Measurements from ENCODE around the gene NOX3. TPM values are rescaled to one million over a fixed set of nuclear protein-coding genes. Genes with fewer than 3 reads are reported as not detected.

The NOX3 gene
- total and polyA plus RNA-seq, 2 of the 8 experiments (the other 6 are each of a cell fraction or from before 2014, with no cell fraction given) = not detected

- Histone ChIP-seq H2BK5ac (ENCODE audit: low read depth, low read length) (no peak overlapping the region), H3K27ac (ENCODE audit: low read depth, low read length) (no peak overlapping the region), H4K91ac (replicated peaks; ENCODE audit: insufficient read length, low read length) (no peak overlapping the region), H3K9me3 (ENCODE audit: insufficient read depth in 2 of 2, low read depth in 1 of 2, low read length in 1 of 2) (no peaks in the 10 kb centered on the region), H4K20me1 (replicated peaks in 1 of 2; ENCODE audit: control insufficient read depth in 1 of 2, insufficient read depth in 2 of 2, low read length in 2 of 2) (no peaks in the 10 kb centered on the region), H3K9ac (replicated peaks in 1 of 4; ENCODE audit: extremely low read depth in 1 of 4, low read depth in 3 of 4, low read length in 3 of 4) (no peak overlapping the region), H3K36me3 (ENCODE audit: control insufficient read depth in 2 of 4, insufficient read depth in 4 of 4, low read length in 3 of 4) (no peaks in the 10 kb centered on the region), H3K4me2 (ENCODE audit: insufficient read depth in 1 of 2, low read depth in 2 of 2, low read length in 2 of 2) (no peak overlapping the region), H3K4ac (replicated peaks; ENCODE audit: insufficient read length, low read depth, low read length) (no peak overlapping the region), H2BK120ac (replicated peaks; ENCODE audit: low read depth, low read length) (no peak overlapping the region), H3K14ac (ENCODE audit: insufficient read length) (no peak overlapping the region), H3K18ac (ENCODE audit: extremely low read depth, low read length) (no peak overlapping the region), H3K4me1 (replicated peaks in 1 of 4; ENCODE audit: control insufficient read depth in 3 of 4, insufficient read depth in 4 of 4, low read length in 3 of 4) (no peaks in the 10 kb centered on the region), H2BK12ac (ENCODE audit: low read depth, low read length) (no peak overlapping the region), H4K8ac (ENCODE audit: extremely low read depth, insufficient read depth, low read length) (no peak overlapping the region; the same call in 1 of the 2 replicates), H3K56ac (replicated peaks; ENCODE audit: insufficient read length, low read depth, low read length) (no peak overlapping the region), H2AFZ (ENCODE audit: low read length) (0 out of 2 replicates have a peak overlapping the region, but pooled peaks have one; percentile 38), H3K23ac (ENCODE audit: insufficient read length) (no peak overlapping the region), H3K79me2 (ENCODE audit: control insufficient read depth in 1 of 2, insufficient read depth in 2 of 2, low read length in 2 of 2) (no peaks in the 10 kb centered on the region), H3K79me1 (ENCODE audit: low read depth, low read length) (no peaks in the 10 kb centered on the region), H2BK15ac (ENCODE audit: low read length) (no peak overlapping the region), H2BK20ac (ENCODE audit: low read length) (no peak overlapping the region), H3K27me3 (replicated peaks in 1 of 4; ENCODE audit: control insufficient read depth in 3 of 4, extremely low read depth in 1 of 4, insufficient read depth in 3 of 4, low read length in 3 of 4) (no peaks in the 10 kb centered on the region; a peak in 1 of 7 replicates), H2AK5ac (ENCODE audit: low read depth, low read length) (no peak overlapping the region), H4K5ac (ENCODE audit: insufficient read length, low read depth, low read length) (no peak overlapping the region), H3K23me2 (ENCODE audit: low read depth, low read length) (no peaks in the 10 kb centered on the region), H3K4me3 (ENCODE audit: extremely low read depth in 1 of 4, insufficient read depth in 2 of 4, low read depth in 3 of 4, low read length in 4 of 4) (no peak overlapping the region)
- TF ChIP-seq RFX5 (IDR thresholded peaks at IDR 0.05; ENCODE audit: borderline replicate concordance, low read depth, low read length) (no peak), PHF8 (conservative IDR thresholded peaks at IDR 0.05; ENCODE audit: low read depth, low read length) (no peak), CTBP2 (IDR thresholded peaks at IDR 0.05; ENCODE audit: borderline replicate concordance, insufficient read depth, insufficient read length, low read length) (no peak), ATF3 (IDR thresholded peaks at IDR 0.05; ENCODE audit: insufficient read depth, low read depth, low read length) (no peak), ZNF274 (IDR thresholded peaks at IDR 0.05; ENCODE audit: borderline replicate concordance, extremely low read depth, low read length) (no peak), E2F6 (IDR thresholded peaks at IDR 0.05) (no peak), HDAC6 (IDR thresholded peaks at IDR 0.05; ENCODE audit: low read depth, low read length) (no peak), CREB1 (IDR thresholded peaks at IDR 0.05) (no peak), SIRT6 (IDR thresholded peaks at IDR 0.05; ENCODE audit: low read length) (no peak), POU5F1 (IDR thresholded peaks at IDR 0.05; ENCODE audit: low read depth, low read length) (no peak), TAF7 (optimal IDR thresholded peaks at IDR 0.05; ENCODE audit: borderline replicate concordance, low read depth, low read length) (no peak)
- 92% methylated on average over 5 of the region's 5 CpGs; no CpG with 5 or more reads in 1 of the 2 experiments for WGBS, 2 experiments (ENCODE audit: extremely low coverage in 1 of 2, insufficient coverage in 1 of 2, insufficient read length in 1 of 2, insufficient replicate concordance in 2 of 2, low coverage in 1 of 2, low lambda C conversion rate in 2 of 2, missing lambda C conversion rate in 1 of 2)
- no peak for DNase-seq (ENCODE audit: low read depth in 1 of 2, low spot score in 2 of 2)
- FAIRE-seq = no peak
- POLR2A ChIA-PET (ENCODE audit: partially characterized antibody) = no interaction called here
- CTCF ChIA-PET (ENCODE audit: partially characterized antibody) = interaction anchor here (1.3 to 3.8 kb wide), 5 partner anchors 10 to 96 kb away, joined by 4 to 20 read pairs (median 6); no protein-coding TSS in a partner anchor
Measured at GRCh38 chr6:155399062-155399744, 56.4 kb downstream of the NOX3 start.
